GM18517 (cell line): Measurements from ENCODE around the gene RIMBP3C.
"Not testable (repeated sequence)": the region's sequence is repeated elsewhere in the genome, so short reads cannot be mapped to it uniquely, and the experiment has no call there.

Experiments
- ATAC-seq: cut with Tn5 transposase; IDR thresholded peaks from one replicate; pipeline ENCODE4 v1.9.1; 2021; ENCODE audit warnings: mild to moderate bottlenecking, moderate library complexity; ENCODE audit not compliant: unreplicated experiment

RIMBP3C gene

DNA sequence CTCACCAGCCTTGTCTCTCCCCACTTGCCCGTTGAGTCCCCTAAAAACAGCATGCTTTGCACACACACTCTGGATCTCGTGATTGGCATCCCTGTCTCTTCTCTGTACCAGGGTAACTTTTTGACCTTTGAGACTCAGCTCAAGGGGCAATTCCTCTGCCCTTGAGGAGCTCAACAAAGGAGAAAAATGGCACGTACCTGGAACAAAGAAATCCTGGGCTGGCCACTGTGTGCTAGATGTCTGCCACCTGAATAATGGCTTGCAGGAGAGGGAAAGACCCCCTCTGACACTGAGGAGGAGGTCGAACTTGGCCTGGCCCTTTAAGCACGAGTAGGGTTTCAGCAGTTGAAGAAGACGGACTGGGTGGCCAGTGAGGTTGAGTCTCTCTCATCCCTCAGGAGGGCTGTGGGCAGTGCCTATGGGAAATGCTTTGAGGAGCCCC, 22.1 kb upstream of the RIMBP3C start:
- no peak for ATAC-seq

DNA sequence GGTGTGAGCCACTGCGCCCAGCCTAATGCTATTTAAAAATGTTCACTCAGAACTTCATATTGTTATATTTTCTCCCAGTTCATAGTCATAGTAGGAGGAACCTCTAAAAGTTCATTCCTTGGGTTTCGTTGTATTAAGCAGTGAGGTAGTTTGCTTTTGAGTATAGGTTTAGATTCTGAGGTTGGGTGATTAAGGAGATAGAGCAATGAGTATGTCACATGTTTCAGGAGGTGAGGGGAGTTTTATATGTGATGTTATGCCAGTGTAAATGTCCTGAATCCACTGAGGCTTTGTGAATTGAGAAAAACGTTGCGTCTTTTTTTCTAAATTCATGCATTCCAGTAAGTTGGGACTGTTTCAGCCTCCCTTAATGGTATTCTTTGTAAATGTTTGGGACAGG, 20.4 kb upstream of the RIMBP3C start:
- ATAC-seq: no peak

DNA sequence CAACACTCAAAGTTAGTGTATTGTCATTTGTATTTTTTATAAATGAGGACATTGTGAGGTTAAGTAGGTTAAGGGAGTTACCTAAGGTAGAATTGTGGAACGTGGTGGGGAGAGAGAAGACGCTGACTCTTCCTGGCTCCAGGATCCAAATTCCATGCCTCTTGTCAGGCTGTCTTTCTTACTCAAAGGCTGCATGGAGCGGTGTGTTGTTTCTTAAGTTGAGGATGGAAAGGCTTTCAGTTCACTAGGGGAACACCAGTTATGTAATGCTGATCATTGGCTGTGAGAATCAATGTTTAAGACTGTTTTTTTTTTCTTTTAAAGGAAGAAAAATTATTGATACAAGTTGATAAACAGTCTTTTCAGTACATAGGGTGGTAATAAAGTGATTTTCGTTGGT, 19.1 kb upstream of the RIMBP3C start:
- ATAC-seq: no peak

DNA sequence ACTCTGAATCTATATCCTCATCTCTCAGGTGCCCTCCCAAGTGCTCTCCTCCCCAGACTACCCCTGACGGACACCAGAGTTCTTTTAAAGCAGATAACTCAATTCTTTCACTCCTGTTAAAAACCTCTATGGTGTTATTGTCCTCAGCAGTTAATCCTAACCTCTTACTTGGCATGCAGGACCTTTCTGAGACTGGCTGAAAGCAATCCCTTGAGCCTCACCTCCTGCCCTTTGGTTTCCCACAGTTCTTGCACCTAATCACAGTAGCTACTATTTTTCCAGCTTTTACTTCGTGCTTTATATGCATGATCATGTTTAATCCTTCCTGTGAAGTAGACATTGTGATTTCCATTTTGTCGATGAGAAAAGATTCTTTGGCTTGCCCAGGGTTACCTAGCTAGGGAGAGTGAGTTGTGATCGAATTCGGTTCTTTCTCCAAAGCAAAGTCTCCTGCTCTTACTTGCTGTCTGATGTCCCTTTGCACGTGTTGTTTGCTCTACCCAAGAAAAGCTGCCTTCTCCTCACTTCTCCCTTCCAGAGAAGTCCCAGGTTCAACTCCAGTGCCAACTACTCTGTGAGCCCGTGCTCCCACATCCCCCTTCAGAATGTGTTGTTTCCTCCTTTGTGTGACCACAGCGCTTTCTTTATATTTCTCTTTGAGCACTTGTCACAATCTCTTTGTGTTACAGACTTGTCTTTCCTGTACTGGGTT, 18.4 kb upstream of the RIMBP3C start:
- no peak for ATAC-seq

DNA sequence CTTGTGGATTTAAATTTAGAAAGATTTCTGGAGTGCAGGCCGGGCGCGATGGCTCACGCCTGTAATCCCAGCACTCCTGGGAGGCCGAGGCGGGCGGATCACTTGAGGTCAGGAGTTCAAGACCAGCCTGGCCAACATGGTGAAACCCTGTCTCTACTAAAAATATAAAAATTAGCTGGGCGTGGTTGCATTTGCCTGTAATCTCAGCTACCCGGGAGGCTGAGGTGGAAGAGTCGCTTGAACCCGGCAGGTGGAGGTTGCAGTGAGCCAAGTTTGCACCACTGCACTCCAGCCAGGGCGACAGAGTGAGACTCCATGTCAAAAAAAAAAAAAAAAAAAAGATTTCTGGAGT, 17.8 kb upstream of the RIMBP3C start:
- not testable (repeated sequence) for ATAC-seq

DNA sequence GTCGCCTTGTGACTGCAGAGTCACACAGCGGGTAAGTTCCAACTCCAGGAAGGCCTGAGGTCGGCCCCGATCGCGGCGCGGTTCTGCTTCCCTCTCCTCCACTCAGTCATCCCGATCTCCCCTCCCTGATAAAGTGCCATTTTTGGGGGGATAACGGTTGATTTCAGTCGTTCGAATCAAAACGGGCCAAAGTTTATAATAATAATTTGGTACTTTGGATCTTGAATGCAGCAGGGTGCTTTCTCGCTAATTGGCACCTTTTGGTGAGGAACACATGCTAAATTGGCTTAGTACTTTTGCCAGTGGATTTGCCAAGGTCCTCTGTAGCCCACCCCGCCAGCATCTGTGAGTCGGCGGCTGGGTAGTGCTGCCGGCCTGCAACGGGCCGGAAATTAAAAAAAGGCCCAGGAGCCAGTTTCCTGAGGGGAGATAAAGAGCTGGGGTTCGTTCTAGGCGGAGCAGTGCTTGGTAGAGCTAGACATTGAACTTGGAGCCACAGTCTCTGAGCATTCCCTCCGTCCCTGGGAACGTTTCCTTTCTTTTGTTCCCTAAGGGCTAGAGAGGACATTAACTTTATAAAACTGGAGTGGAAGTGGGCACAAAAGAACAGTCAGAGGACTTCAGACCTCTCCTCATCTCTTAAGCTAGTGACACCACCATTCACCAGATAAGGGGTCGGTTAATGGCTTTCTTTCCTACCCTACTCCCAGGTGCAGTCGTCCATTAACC, 17.2 kb upstream of the RIMBP3C start:
- no peak for ATAC-seq

DNA sequence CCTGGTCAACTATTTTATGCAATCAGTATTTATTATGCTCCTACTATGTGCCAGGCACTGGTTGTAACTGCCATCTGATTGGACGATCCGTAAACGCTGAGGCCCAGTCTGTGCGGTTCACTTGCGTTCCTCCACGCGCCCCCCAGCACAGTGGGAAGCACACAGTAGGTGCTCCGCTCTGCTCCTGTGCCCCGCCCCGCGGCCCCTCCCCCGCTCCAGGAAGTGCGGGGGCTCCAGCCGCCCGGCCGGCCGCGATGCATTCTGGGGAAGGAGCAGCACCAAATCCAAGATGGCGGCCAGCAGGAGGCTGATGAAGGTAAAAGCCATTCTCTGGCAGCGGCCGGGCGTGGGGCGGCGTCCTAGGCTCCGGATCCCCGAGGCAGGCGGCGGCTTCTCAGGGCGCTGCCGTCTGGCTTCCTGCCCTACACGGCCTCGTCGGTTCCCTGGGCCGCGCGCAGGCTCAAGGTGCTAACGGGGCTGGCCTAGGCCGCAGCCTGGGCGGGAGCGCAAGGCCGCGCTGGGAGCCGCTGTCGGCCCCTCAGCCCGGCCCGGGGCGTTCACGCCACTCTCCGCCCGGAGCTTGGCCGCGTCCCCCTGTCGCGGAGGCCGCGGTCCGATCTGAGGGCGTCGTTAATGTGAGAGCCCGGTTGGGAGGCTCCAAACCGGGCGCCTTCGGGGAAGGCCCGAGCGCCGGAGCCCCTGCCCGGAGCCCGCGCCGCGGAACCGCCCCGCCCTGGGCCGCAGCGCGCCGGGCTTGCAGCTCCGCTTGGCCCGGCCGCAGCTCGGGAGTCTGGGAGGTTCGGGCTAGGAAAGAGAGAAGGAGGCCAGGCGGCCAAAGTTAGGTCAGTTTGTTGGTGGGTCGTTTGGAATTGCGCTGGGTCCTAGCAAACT, 16.4 kb upstream of the RIMBP3C start, which contains the start of gene UBE2L3:
Gene UBE2L3 (plus strand): TSS at position 259 of the 891 bp plus-strand sequence. CDS start 31 bp downstream, at position 290.
- ATAC-seq: no peak

DNA sequence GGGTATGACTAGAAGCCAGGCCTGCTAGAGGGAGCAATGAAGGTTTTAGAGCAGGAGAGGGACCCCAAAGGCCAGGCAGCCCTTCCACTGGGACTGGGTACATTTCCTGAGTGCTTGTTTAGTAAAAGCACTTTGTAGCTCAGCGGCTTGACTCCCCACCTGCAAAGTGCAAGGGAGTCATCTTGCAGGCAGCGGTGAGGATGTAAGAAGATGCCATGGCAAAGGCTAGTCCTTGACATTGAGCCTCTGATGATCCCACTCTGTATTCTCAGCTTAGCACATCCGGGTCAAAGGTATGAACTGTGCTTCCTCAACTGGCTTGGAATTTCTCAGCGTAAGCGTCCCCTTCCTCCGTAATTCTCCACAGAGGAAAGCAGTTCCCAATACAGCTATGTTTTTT, 13.2 kb upstream of the RIMBP3C start:
- no peak for ATAC-seq

DNA sequence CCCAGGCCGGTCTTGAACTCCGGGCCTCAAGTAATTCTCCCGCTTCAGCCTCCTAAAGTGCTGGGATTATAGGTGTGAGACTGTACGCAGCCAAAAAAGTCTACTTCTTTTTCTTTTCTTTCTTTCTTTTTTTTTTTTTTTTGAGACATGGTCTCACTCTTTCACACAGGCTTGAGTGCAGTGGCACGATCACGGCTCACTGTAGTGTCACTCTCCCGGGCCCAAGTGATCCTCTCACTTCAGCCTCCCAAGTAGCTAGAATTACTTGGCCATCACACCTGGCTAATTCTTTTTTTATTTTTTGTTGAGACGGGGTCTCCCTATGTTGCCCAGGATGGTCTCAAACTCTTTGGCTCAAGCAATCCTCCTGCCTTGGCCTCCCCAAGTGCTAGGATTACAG, 12.7 kb upstream of the RIMBP3C start:
- no peak for ATAC-seq

DNA sequence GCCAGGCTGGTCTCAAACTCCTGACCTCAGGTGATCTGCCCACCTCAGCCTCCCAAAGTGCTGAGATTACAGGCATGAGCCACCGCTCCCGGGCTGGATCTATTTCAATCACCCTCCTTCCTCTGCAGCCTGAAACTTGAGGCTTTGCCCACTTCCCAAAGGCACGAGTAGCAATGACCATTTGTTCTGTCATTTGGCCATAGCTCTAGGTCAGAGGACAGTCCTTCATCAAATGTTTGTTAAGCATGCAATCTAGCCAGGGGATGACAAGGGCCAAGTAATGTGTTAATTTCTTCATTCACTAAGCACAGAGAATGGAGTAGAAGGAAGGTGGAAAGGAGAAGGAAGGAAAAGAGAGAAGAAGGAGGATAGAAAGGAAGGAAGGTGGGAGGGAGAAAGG, 9.4 kb upstream of the RIMBP3C start:
- ATAC-seq: not testable (repeated sequence)

DNA sequence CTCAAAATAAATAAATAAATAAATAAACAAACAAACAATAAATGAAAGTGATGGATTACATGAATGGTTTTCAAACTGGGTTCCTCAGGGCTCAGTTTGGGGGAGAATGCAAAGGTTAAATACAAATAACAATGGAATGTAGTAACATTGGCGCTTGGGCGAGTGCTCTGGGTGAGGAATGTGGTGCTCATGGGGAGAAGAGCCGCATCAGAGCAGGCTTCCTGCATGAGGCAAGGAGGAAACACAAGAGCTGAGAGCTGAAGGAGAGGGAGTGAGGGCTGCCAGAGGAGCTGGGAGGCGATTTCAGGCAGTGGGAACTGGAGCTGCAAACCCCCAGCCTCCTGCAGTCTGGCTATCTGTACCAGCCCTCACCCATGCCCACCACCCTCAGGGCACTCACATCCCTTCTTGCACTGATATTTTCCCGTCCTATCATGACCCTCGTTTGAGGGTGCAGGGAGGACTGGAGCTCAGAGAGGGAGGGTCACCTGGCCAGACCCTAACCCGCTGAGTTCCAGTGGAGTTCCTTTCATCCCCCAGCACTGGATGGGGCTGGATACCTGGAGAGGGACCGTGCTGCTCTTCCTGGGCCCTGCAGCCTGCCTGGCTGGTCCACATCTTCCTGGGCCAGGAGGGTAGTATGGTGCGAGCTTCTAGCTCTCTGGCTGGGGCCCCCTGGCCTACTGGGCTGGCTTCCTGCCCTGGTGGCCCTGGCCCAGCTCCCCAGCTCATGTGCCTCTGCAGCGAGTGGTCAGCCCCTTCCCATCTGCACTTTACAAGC, 8.3 kb upstream of the RIMBP3C start:
- not testable (repeated sequence) for ATAC-seq

DNA sequence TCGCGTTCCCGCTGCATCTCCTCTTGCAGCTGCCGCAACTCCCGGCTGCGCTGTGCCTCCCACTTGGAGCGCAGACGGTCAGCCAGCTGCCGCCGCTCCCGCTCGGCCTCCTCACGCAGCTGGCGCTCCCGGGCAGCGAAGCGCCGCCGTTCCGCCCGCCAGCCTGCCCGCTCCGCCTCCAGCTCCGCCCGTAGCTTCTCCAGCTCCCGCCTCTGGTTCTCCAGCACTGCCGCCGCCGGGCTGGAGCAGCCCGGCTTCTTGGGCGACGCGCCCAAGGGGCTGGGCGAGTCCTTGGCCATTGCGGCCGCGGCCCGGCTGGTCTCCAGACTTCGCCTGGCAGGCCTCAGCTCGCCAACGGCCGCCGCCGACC, 598 bp downstream of the RIMBP3C start:
- not testable (repeated sequence) for ATAC-seq

DNA sequence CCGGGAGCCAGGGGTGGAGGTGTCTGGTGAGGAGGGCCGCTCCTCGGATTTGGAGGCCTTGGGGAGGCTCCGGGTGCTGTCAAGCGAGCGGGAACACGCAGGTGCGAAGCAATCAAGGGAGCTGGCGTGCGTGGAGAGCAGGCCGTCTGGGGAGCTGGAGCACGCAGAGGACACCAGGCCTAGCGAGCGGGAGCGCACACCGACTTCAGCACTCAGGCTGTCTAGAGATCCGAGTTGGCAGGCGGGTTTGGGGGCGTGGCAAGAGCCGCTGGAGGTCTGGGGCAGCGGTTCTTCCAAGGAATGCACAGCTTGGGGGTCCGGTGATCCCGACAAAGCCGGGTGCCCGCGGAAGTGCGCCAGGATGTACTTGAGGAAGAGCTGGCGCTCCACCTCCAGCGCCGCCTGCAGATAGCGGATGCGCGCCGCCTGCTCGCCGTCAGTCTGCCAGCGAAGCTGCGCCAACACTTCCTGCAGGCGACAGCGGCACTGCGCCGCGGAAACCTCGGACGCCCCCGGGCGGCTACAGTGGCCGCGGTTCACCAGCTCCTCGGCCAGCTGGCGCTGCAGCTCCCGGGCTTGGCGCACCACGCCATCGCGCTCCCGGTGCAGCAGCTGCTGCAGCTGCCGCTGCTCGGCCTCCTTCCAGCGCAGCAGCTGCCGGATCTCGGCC, 1.1 kb downstream of the RIMBP3C start:
- ATAC-seq: not testable (repeated sequence)

DNA sequence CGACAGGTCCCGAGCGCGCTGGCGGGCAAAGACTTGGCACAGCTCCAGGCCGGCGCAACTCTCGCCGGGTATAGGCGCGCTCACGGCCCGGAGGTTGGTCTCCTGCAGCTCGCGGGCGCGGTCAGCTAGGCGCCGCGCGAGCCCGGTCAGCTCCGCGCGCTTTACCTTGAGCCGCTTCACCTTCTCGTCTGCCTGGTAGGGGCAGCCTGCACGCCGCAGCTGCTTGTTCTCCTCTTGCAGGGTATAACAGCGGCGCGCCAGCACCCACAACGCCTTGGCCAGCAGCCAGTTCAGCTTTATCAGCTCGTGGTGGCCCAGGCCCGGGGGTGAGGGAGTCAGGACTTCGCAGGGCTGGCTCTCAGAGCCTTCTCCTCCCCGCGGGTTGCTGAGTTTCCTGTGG, 1.7 kb downstream of the RIMBP3C start:
- not testable (repeated sequence) for ATAC-seq

DNA sequence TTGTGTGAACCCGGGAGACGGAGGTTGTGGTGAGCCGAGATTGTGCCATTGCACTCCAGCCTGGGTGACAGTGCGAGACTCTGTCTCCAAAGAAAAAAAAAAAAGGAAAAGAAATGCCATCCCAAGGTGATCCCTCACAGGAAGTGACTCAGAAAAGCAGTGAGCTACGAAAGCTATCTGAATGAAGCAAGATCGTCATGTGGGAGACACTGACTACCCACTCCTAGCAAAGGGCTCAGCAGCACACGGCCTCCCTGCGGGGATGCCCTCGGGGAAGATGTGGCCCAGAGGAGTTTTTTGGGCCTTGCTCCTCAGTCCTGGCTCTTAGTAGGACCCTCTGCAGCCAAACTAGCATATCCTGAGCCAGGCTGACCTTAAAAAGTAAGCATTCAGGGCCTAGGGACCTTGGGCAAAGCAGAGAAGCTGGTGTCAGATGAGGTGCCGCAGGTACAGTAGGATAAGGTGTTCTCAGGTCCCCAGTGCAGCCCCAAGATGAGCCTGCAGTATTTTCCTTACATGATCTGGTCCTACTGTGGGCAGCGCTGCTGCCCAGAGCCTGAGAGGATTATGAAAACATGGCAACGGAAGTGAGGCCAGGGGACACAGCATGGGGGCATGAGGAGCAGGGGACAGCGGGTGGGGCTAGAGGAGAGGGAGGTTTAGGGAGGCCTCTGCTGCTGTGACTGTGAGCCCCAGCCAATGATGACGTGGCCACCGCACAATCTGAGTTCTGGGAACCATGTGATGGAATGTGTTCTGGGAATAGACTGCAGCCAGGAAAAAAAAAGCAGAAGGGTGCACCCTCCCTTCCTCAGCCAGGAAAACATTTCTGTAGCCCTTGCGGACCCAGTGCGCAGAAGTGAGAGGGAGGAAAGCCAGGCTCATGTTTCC, 6.6 kb downstream of the RIMBP3C start:
- ATAC-seq: not testable (repeated sequence)

DNA sequence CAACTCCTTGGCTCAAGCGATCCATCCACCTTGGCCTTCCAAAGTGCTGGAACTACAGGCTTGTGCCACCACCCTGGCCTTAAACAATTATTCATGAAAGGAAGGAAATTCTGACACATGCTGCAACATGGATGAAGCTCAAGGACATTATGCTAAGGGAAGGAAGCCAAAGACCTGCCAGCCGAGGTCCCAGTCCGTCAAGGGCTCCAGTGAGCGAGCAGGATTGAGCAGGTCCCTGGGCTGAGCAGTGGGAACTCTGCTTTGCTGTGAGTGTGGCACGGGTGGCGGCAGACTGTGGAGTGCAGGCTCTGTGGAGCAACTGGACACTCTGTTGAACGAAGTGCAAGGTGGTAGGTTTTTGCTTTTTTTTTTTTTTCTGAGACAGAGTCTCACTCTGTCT, 11.4 kb downstream of the RIMBP3C start:
- ATAC-seq: not testable (repeated sequence)

DNA sequence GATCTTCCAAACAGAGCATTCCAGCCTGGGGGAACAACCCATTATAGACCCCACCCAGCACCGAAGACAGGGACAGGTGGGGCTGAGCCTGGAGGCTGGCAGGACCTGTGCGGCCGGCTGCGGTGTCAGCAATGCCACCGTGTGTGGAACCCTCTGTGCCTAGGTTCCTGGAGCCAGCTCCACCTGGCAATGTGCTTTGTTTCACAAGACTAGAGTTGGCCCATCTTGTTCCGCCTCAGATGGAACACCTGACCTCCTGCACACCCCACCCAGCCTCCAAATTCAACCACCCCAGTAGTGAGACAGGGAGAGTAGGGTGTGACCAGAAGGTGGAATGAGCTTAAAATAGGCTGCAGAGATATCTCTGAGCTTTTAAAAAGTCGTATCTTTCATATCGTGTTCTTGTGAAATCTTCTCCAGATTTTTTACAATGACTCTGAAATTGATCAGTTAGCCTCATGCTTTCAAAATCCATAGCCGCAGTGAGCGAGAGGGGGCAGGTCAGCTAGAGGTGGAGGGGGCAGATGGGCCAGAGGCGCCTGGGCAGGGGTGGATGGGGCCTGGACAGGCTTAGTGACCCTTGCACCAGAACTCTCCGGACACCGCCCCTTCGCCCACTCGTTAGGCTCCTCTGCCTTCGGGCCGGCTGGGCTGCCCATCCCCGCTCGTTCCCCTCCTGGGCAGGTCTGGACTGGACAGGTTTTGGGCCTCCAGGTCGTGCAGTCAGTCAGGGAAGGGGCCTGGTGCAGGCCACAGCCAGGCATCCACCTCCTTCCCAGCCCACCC, 18.2 kb downstream of the RIMBP3C start:
- not testable (repeated sequence) for ATAC-seq

DNA sequence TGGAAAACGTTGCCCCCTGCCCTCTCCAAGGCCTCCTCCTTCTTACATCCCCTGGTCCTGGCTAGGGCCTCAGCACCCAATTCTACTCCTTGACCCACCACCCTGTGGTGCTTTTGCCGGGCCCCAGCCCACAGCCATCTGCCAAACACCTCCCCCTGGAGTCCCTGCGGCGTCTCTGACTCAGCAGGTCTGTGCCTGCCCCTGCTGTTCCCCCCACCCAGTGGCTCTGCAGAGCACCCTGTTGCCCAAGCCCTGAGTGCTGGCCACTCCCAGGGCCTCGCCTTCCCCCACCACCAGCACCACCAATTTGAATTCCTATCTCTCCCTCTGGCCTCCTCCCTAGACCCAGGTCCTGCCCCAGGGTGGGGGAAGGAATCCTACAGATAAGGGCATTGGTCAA, 19.7 kb downstream of the RIMBP3C start:
- not testable (repeated sequence) for ATAC-seq
